ENCODE data around the gene ACHE.
A peak's percentile ranks its signal among the peaks of the same experiment; 100 is the strongest.

ACHE gene

DNA sequence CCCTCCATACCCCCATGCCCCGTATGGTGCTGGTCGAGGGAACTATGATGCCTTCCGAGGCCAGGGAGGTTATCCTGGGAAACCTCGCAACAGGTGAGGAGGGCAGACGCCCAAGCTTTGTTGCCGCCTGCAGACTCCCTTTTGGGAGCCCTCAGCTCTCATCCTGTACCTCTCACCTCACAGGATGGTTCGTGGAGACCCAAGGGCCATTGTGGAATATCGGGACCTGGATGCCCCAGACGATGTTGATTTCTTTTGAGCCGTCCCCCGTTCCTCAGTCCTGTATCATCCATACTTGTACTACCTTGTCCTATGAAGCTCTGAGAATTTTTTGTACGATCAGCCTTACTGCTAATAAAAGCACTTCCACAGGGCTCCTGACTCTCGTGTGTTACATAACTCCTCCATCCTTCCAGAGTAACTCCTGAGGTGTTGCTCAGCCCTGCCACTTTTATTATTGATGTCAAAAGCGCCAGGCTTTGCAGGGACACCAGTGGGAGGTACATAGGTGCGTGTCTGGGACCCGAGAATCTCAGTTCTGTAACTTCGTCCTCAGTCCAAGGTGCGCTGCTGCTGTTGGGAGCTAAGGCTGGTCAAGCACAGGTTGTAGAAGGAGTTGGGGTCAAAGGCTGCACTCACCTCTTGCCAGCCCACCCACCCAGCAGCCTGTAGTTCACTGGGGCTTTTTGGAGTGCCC is 7.2 kb downstream of the ACHE start:
- Histone ChIP-seq H3K27ac (ENCODE audit: low read depth, low read length) (peak overlapping the region; percentile 62), H3K4me1 (ENCODE audit: insufficient read depth, low read length) (peaks cover 18% of the 10 kb centered on the region), H3K36me3 (ENCODE audit: insufficient read depth, low read length) (peaks cover 53% of the 10 kb centered on the region)

DNA sequence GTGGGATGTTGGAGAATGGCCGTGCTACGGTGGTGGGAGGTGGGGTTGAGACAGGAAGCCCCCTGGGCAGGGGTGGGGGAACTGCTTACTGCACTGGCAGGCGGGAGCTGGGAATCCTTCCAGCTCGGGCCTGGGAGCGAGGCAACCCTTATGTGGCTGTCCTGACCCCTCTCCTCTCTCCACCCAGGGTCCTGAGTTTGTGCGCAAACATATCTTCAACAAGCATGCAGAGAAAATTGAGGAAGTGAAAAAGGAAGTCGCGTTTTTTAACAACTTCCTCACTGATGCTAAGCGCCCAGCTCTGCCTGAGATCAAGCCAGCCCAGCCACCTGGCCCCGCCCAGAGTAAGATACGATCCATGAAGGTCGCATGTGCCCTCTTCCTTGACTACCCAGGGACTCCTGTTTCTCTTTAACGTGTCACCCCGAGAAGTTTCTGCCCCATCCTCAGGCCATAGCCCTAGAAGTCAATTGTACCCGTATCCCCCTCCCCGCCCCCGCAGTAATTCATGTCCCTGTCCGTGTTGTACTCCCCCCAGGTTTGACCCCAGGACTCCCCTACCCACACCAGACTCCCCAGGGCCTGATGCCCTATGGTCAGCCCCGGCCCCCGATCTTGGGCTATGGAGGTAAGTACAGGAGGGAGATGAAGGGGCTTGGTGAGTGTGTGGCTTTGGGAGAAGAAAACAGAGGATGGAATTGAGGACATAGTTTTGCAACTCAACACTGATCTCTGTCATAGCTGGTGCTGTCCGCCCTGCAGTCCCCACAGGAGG is 8.0 kb downstream of the ACHE start:
- Histone ChIP-seq H3K27ac (ENCODE audit: low read depth, low read length) (peak overlapping the region; percentile 24), H3K4me1 (ENCODE audit: insufficient read depth, low read length) (peaks cover 18% of the 10 kb centered on the region), H3K9ac (ENCODE audit: low read length) (no peak overlapping the region), H3K36me3 (ENCODE audit: insufficient read depth, low read length) (peaks cover 60% of the 10 kb centered on the region), H3K27me3 (ENCODE audit: control insufficient read depth in 1 of 2, insufficient read depth in 2 of 2, low read length in 2 of 2) (no peaks in the 10 kb centered on the region), H3K4me3 (ENCODE audit: low read depth in 1 of 2, low read length in 2 of 2) (no peak overlapping the region), H3K9me3 (ENCODE audit: low read length) (no peaks in the 10 kb centered on the region)

More for the DNA sequence above, 7.2 kb downstream of the ACHE start:
- Histone ChIP-seq H3K9me3 (ENCODE audit: low read length) (no peaks in the 10 kb centered on the region), H3K27me3 (ENCODE audit: control insufficient read depth in 1 of 2, insufficient read depth in 2 of 2, low read length in 2 of 2) (no peaks in the 10 kb centered on the region), H3K4me3 (ENCODE audit: low read depth in 1 of 2, low read length in 2 of 2) (peak overlapping the region; percentile 67 to 71), H3K9ac (ENCODE audit: low read length) (peak overlapping the region; percentile 23)

DNA sequence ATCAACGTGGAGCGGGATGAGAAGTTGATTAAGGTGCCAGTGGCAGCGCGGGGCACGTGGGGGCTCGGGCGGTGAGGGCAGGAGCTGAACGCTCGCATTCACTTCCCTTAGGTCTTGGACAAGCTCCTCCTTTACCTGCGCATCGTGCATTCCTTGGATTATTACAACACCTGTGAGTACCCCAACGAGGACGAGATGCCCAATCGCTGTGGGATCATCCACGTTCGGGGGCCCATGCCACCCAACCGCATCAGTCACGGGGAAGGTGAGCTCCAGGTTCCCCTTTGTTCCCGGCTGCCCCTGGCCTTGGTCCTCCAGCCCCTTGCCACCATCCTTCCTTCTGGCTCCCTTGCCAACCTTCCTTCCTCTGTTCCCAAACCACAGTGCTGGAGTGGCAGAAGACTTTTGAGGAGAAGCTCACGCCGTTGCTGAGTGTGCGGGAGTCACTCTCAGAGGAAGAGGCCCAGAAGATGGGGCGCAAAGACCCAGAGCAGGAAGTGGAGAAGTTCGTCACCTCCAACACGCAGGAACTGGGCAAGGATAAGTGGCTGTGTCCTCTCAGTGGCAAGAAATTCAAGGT is 8.7 kb downstream of the ACHE start:
- Histone ChIP-seq H3K27me3 (ENCODE audit: control insufficient read depth in 1 of 2, insufficient read depth in 2 of 2, low read length in 2 of 2) (no peaks in the 10 kb centered on the region), H3K9me3 (ENCODE audit: low read length) (no peaks in the 10 kb centered on the region), H3K4me1 (ENCODE audit: insufficient read depth, low read length) (peaks cover 18% of the 10 kb centered on the region), H3K36me3 (ENCODE audit: insufficient read depth, low read length) (peaks cover 66% of the 10 kb centered on the region), H3K27ac (ENCODE audit: low read depth, low read length) (no peak overlapping the region), H3K4me3 (ENCODE audit: low read depth in 1 of 2, low read length in 2 of 2) (no peak overlapping the region), H3K9ac (ENCODE audit: low read length) (no peak overlapping the region)

DNA sequence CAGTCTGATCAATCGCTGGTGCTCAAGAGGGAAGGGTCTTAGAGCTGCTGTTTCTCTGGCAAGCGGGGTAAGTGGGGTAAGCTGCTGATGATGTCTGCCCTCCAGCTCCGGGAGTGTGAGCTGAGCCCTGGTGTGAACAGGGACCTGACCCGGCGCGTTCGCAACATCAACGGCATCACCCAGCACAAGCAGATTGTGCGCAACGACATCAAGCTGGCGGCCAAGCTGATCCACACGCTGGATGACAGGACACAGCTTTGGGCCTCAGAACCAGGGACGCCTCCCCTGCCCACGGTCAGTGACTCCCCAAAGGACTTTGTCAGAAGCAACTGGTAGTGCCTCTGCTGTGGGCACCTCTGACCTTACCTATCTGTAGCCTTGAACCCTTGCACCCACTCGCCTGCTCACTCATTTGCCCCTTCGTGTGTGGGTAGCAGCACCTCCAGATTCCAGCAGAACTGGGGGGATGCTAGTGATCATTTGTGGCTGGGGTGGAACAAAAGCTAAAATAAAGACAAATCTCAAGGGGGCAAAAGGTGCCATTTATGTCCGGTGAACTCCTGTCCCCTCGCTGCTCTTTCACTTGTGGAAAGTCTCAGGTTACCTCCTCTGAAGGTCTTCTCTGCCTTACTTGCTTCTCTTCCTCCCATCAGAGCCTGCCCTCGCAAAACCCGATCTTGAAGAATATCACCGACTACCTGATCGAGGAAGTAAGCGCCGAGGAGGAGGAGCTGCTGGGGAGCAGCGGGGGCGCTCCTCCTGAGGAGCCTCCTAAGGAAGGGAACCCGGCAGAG is 9.3 kb downstream of the ACHE start:
- Histone ChIP-seq H3K27me3 (ENCODE audit: control insufficient read depth in 1 of 2, insufficient read depth in 2 of 2, low read length in 2 of 2) (no peaks in the 10 kb centered on the region), H3K9me3 (ENCODE audit: low read length) (no peaks in the 10 kb centered on the region), H3K27ac (ENCODE audit: low read depth, low read length) (no peak overlapping the region), H3K9ac (ENCODE audit: low read length) (no peak overlapping the region), H3K4me1 (ENCODE audit: insufficient read depth, low read length) (peaks cover 18% of the 10 kb centered on the region), H3K36me3 (ENCODE audit: insufficient read depth, low read length) (peaks cover 73% of the 10 kb centered on the region), H3K4me3 (ENCODE audit: low read depth in 1 of 2, low read length in 2 of 2) (no peak overlapping the region)

DNA sequence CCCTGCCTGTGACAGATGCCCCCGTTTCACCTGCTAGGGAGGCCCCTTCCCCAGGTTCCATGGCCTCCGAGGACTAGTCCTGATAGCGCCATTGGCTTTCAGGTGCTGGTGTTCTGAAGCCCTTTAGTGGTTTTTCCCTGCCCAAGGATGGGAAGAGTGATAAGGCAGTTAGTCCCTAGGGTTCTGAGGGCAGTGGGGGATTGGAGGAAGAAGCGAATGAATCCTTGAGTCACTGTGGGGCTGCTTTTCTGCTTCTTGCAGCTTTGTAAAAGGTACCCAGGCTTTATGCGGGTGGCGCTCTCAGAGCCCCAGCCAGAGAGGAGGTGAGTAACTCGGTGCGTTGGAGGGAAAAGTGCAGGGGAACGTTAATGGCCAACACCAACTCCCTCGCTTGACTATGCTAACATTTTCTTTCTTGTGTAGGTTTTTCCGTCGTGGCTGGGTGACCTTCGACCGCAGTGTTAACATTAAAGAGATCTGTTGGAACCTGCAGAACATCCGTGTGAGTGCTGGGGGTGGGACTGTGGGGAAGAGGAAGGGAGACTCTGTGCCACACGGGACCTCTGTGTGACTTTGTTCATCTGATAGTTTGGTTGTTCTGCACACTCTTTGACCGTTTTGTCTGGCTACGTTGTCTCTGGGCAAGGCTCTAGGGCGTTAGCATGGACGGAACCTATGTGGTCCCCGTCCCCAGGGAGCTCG is 10.1 kb downstream of the ACHE start:
- no peaks in the 10 kb centered on the region for H3K27me3 ChIP-seq (ENCODE audit: control insufficient read depth in 1 of 2, insufficient read depth in 2 of 2, low read length in 2 of 2)
- no peak overlapping the region for H3K4me3 ChIP-seq (ENCODE audit: low read depth in 1 of 2, low read length in 2 of 2)
- H3K9ac ChIP-seq (ENCODE audit: low read length): no peak overlapping the region
- H3K27ac ChIP-seq (ENCODE audit: low read depth, low read length): no peak overlapping the region
- peaks cover 18% of the 10 kb centered on the region for H3K4me1 ChIP-seq (ENCODE audit: insufficient read depth, low read length)
- H3K9me3 ChIP-seq (ENCODE audit: low read length): no peaks in the 10 kb centered on the region
- peaks cover 80% of the 10 kb centered on the region for H3K36me3 ChIP-seq (ENCODE audit: insufficient read depth, low read length)

DNA sequence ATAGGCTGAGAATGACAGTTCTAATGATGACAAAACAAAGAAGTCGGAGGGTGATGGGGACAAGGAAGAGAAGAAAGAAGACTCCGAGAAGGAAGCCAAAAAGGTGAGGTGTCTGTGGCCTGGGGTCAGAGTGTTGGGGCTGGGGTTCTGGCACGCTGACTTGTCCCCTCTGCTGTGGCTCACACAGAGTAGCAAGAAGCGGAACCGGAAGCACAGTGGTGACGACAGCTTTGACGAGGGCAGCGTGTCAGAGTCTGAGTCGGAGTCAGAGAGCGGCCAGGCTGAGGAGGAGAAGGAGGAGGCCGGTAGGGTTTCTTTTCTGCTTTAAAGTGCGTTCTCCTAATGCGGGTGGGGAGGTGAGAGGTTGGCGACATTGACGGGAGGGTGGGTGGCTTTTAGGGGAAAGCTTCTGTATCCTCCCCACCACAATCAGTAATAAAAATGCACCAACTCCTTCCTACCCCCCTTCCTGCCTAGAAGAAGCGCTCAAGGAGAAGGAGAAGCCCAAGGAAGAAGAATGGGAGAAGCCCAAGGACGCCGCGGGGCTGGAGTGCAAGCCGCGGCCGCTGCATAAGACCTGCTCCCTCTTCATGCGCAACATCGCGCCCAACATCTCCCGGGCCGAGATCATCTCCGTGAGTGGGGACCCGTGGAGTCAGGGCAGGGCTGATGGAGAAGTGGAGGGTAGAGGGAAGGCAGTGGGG is 10.8 kb downstream of the ACHE start:
- Histone ChIP-seq H3K36me3 (ENCODE audit: insufficient read depth, low read length) (peaks cover 84% of the 10 kb centered on the region), H3K9ac (ENCODE audit: low read length) (no peak overlapping the region), H3K4me3 (ENCODE audit: low read depth in 1 of 2, low read length in 2 of 2) (no peak overlapping the region), H3K4me1 (ENCODE audit: insufficient read depth, low read length) (peaks cover 18% of the 10 kb centered on the region), H3K27me3 (ENCODE audit: control insufficient read depth in 1 of 2, insufficient read depth in 2 of 2, low read length in 2 of 2) (no peaks in the 10 kb centered on the region), H3K9me3 (ENCODE audit: low read length) (no peaks in the 10 kb centered on the region), H3K27ac (ENCODE audit: low read depth, low read length) (no peak overlapping the region)

DNA sequence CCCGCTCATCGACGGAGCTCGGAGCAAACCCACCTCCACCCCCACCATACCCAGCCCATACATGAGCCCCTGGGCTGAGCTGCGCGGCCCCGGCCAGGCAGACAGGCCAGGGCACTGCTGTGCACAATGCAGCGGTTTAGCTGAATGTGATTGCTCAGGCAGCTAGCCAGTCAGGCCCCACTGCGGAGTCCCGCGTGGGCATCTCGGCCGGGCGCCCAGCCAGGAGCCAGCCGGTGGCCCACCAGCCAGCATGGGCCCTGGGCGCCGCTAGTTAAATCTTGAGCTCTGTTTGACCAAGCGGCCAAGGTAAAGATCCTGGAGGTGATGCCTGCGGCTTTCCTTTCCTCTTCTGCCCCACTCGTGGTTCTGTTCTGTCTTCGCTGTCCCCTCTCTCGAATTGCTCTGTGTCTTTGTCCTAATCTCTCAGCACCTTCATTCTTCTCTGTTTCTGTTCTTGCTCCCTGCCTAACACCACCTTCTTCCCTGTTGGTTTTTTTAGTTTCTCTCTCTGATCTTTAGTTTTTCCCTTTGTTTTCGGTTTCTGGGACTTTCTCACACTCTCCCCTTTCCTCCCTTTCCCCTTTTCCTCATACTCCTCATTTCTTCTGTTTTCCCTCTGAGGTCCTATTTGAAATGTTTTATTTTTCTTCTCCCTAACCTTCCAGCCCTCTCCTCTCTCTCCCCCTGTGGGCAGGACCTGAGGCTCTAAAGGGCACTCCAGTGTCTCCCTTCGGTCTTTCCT is 12.7 kb downstream of the ACHE start:
- Histone ChIP-seq H3K27me3 (ENCODE audit: control insufficient read depth in 1 of 2, insufficient read depth in 2 of 2, low read length in 2 of 2) (no peaks in the 10 kb centered on the region), H3K36me3 (ENCODE audit: insufficient read depth, low read length) (peaks cover 90% of the 10 kb centered on the region), H3K4me3 (ENCODE audit: low read depth in 1 of 2, low read length in 2 of 2) (no peak overlapping the region), H3K27ac (ENCODE audit: low read depth, low read length) (no peak overlapping the region), H3K4me1 (ENCODE audit: insufficient read depth, low read length) (peaks cover 6% of the 10 kb centered on the region), H3K9me3 (ENCODE audit: low read length) (no peaks in the 10 kb centered on the region), H3K9ac (ENCODE audit: low read length) (no peak overlapping the region)

DNA sequence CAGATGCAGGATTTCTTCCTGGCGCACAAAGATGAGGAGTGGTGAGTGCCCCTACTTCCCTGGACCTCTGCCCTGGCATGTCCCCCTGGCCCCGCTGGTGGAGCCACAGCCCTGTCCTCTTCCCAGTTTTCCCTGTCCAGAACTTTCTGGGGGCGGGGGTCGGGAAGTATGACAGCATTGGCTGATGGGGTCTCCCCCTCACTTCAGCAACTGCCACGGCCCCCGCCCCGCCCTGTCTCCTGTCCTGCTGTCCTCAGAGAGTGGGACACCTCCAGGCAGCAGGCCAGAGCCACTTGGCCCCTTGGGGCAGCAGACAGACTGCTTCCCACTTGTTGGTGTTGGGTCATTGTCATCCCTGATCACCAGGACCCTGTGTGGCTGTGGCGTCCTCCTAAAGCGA is 13.5 kb downstream of the ACHE start:
- Histone ChIP-seq H3K9me3 (ENCODE audit: low read length) (no peaks in the 10 kb centered on the region), H3K4me3 (ENCODE audit: low read depth in 1 of 2, low read length in 2 of 2) (no peak overlapping the region), H3K36me3 (ENCODE audit: insufficient read depth, low read length) (peaks cover 86% of the 10 kb centered on the region), H3K9ac (ENCODE audit: low read length) (no peak overlapping the region), H3K4me1 (ENCODE audit: insufficient read depth, low read length) (no peaks in the 10 kb centered on the region), H3K27ac (ENCODE audit: low read depth, low read length) (no peak overlapping the region), H3K27me3 (ENCODE audit: control insufficient read depth in 1 of 2, insufficient read depth in 2 of 2, low read length in 2 of 2) (no peaks in the 10 kb centered on the region)

DNA sequence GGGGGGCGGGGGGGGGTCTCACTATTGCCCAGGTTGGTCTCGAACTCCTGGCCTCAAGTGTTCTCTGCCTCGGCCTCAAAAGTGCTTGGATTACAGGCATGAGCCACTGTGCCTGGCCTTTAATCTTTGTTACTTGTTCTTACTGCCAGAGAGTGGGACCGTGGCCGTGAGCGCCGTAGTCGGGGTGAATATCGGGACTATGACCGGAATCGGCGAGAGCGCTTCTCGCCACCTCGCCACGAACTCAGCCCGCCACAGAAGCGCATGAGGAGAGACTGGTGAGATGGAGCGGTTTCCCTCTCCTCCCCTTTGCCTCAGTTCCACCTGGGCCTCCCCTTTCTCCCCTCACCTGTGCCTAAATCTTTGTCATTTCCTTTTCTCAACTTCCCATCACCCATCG is 14.6 kb downstream of the ACHE start:
- Histone ChIP-seq H3K9me3 (ENCODE audit: low read length) (no peaks in the 10 kb centered on the region), H3K27me3 (ENCODE audit: control insufficient read depth in 1 of 2, insufficient read depth in 2 of 2, low read length in 2 of 2) (no peaks in the 10 kb centered on the region), H3K36me3 (ENCODE audit: insufficient read depth, low read length) (peaks cover 76% of the 10 kb centered on the region), H3K9ac (ENCODE audit: low read length) (no peak overlapping the region), H3K4me3 (ENCODE audit: low read depth in 1 of 2, low read length in 2 of 2) (no peak overlapping the region), H3K27ac (ENCODE audit: low read depth, low read length) (no peak overlapping the region), H3K4me1 (ENCODE audit: insufficient read depth, low read length) (peaks cover 10% of the 10 kb centered on the region)

DNA sequence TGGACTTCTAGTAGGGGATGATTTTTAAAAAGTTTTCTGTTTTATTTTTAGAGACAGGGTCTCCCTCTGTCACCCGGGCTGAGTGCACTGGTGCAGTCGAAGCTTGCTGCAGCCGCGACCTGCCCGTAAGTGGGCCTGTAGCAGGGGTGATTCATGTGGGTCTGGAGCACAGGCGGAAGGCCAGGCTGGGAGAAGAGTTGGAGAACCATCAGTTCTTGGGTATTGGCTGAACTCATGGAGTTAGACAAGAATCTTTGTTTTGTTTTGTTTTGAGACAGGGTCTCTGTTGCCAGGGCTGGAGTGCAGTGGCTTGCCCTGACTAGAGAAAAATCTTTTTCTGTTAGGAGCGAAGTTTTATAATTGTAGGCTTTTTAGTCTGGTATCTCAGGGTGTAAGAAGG is 15.0 kb downstream of the ACHE start:
- Histone ChIP-seq H3K9me3 (ENCODE audit: low read length) (no peaks in the 10 kb centered on the region), H3K4me3 (ENCODE audit: low read depth in 1 of 2, low read length in 2 of 2) (no peak overlapping the region), H3K9ac (ENCODE audit: low read length) (no peak overlapping the region), H3K4me1 (ENCODE audit: insufficient read depth, low read length) (peaks cover 15% of the 10 kb centered on the region), H3K36me3 (ENCODE audit: insufficient read depth, low read length) (peaks cover 71% of the 10 kb centered on the region), H3K27me3 (ENCODE audit: control insufficient read depth in 1 of 2, insufficient read depth in 2 of 2, low read length in 2 of 2) (no peaks in the 10 kb centered on the region), H3K27ac (ENCODE audit: low read depth, low read length) (no peak overlapping the region)
